Measurements from ENCODE around the gene FBXW10. TPM values are rescaled to one million over a fixed set of nuclear protein-coding genes. Genes with fewer than 3 reads are reported as not detected.
"Not testable (repeated sequence)": the region's sequence is repeated elsewhere in the genome, so short reads cannot be mapped to it uniquely, and the experiment has no call there.

Gene FBXW10
- total and polyA plus RNA-seq, 8 donors: 0.55 to 1.4 (median 0.90) TPM; not detected in 1

- H3K27me3 ChIP-seq; H3K9me3 ChIP-seq; intact Hi-C loops (cut with DNase I); ATAC-seq; H3K4me3 ChIP-seq; DNase-seq; H3K4me1 ChIP-seq; H3K36me3 ChIP-seq; H3K27ac ChIP-seq: not testable (repeated sequence)
Observed at GRCh38 chr17:18757368-18758044, 13.7 kb downstream of the FBXW10 start.

- H3K9me3 ChIP-seq; H3K4me3 ChIP-seq; intact Hi-C loops (cut with DNase I); H3K36me3 ChIP-seq; DNase-seq; H3K27me3 ChIP-seq; ATAC-seq; H3K4me1 ChIP-seq; H3K27ac ChIP-seq: not testable (repeated sequence)
Observed at GRCh38 chr17:18758344-18758743, 14.5 kb downstream of the FBXW10 start.

GRCh38 chr17:18760221-18760620 is 16.4 kb downstream of the FBXW10 start:
- H3K4me1 ChIP-seq; H3K4me3 ChIP-seq; H3K27me3 ChIP-seq; DNase-seq; ATAC-seq; intact Hi-C loops (cut with DNase I); H3K9me3 ChIP-seq; H3K27ac ChIP-seq; H3K36me3 ChIP-seq: not testable (repeated sequence)

- H3K4me1 ChIP-seq; H3K27me3 ChIP-seq; H3K4me3 ChIP-seq; DNase-seq; ATAC-seq; H3K9me3 ChIP-seq; H3K27ac ChIP-seq; intact Hi-C loops (cut with DNase I); H3K36me3 ChIP-seq: not testable (repeated sequence)
Observed at GRCh38 chr17:18770572-18770971, 26.7 kb downstream of the FBXW10 start.

- H3K4me1 ChIP-seq; H3K4me3 ChIP-seq; H3K9me3 ChIP-seq; H3K27ac ChIP-seq; H3K27me3 ChIP-seq; DNase-seq; intact Hi-C loops (cut with DNase I); ATAC-seq; H3K36me3 ChIP-seq: not testable (repeated sequence)
Observed at GRCh38 chr17:18771066-18771465, 27.2 kb downstream of the FBXW10 start.

- DNase-seq (no peak), ATAC-seq (no peak)
- Histone ChIP-seq H3K27ac (no peak overlapping the region), H3K27me3 (no peaks in the 10 kb centered on the region), H3K4me3 (no peak overlapping the region), H3K36me3 (no peaks in the 10 kb centered on the region), H3K4me1 (no peaks in the 10 kb centered on the region), H3K9me3 (no peaks in the 10 kb centered on the region)
- intact Hi-C loops (cut with DNase I): no loop called here
- no peak for TF ChIP-seq CTCF (IDR thresholded peaks at IDR 0.05)
Observed at GRCh38 chr17:18772471-18772870, 28.6 kb downstream of the FBXW10 start.

GRCh38 chr17:18780991-18781718 is 37.3 kb downstream of the FBXW10 start, which contains the start of gene TVP23B:
TSS of gene TVP23B (plus strand) at chr17:18781183. CDS start at chr17:18781294, 111 bp downstream.
- Histone ChIP-seq H3K27ac (peak within 1 kb of the TSS; percentile 56 to 86), H3K4me3 (peak within 1 kb of the TSS; percentile 40 to 58)
- intact Hi-C loops (cut with DNase I); H3K4me1 ChIP-seq; H3K9me3 ChIP-seq; H3K27me3 ChIP-seq; H3K36me3 ChIP-seq: not testable (repeated sequence)
- DNase-seq (peak; percentile 86 to 99 (median 96)), ATAC-seq (peak; percentile 99)

GRCh38 chr17:18781805-18782204 is 38.0 kb downstream of the FBXW10 start:
- intact Hi-C loops (cut with DNase I); H3K9me3 ChIP-seq; H3K4me1 ChIP-seq; H3K27me3 ChIP-seq; DNase-seq; H3K36me3 ChIP-seq: not testable (repeated sequence)
- peak overlapping the region in 1 of 2 donors; percentile 58 for H3K4me3 ChIP-seq
- ATAC-seq: peak; percentile 31
- H3K27ac ChIP-seq: peak overlapping the region in 1 of 2 donors; percentile 86

- H3K27ac ChIP-seq; H3K27me3 ChIP-seq; DNase-seq; H3K4me3 ChIP-seq; H3K9me3 ChIP-seq; ATAC-seq; H3K4me1 ChIP-seq; intact Hi-C loops (cut with DNase I): not testable (repeated sequence)
- H3K36me3 ChIP-seq: peaks cover 0 to 11% of the 10 kb centered on the region in 2 donors
Observed at GRCh38 chr17:18785933-18786332, 42.1 kb downstream of the FBXW10 start.

GRCh38 chr17:18786890-18787289 is 43.0 kb downstream of the FBXW10 start:
- H3K9me3 ChIP-seq; H3K4me1 ChIP-seq; H3K4me3 ChIP-seq; ATAC-seq; DNase-seq; H3K27ac ChIP-seq; intact Hi-C loops (cut with DNase I); H3K27me3 ChIP-seq: not testable (repeated sequence)
- H3K36me3 ChIP-seq: peaks cover 0 to 11% of the 10 kb centered on the region in 2 donors

GRCh38 chr17:18791402-18791801 is 47.5 kb downstream of the FBXW10 start:
- DNase-seq; H3K27ac ChIP-seq; H3K9me3 ChIP-seq; H3K27me3 ChIP-seq; H3K4me1 ChIP-seq; H3K4me3 ChIP-seq; intact Hi-C loops (cut with DNase I): not testable (repeated sequence)
- peaks cover 0 to 18% of the 10 kb centered on the region in 2 donors for H3K36me3 ChIP-seq
- peak; percentile 49 for ATAC-seq

GRCh38 chr17:18794841-18795240 is 51.0 kb downstream of the FBXW10 start:
- intact Hi-C loops (cut with DNase I); ATAC-seq; H3K9me3 ChIP-seq: not testable (repeated sequence)

More at GRCh38 chr17:18794841-18795240, 51.0 kb downstream of the FBXW10 start:
- H3K4me3 ChIP-seq, H3K4me1 ChIP-seq, DNase-seq, H3K27me3 ChIP-seq, H3K27ac ChIP-seq: not testable (repeated sequence)
- peaks cover 0 to 36% of the 10 kb centered on the region in 2 donors for H3K36me3 ChIP-seq

Data from left lung (tissue), 10 donors.